B cell (primary cell): ENCODE results near the gene BMP2K. TPM values are rescaled to one million over a fixed set of nuclear protein-coding genes. Genes with fewer than 3 reads are reported as not detected.

Source experiments
- ATAC-seq: fragments of 200-7000 bp; cut with Tn5 transposase; one replicate; pipeline ENCODE4 v1.10.0; 2021; ENCODE audit warnings: low read depth, mild to moderate bottlenecking, moderate number of reproducible peaks, moderate library complexity
- CTCF ChIA-PET: fragments of 350-600 bp; sonication (Branson Sonifier 250); formaldehyde crosslinking; loops from one replicate; lab custom pipeline; 2021; ENCODE audit warnings: antibody characterized with exemption, inconsistent platforms; lab: Charles Lee
- POLR2A ChIA-PET: fragments of 350-600 bp; sonication (Branson Sonifier 250); formaldehyde crosslinking; loops from one replicate; lab custom pipeline; 2021; ENCODE audit warnings: antibody characterized with exemption; lab: Charles Lee
- DNase-seq: peaks from one replicate; pipeline ENCODE4 v3.0.0; 2013
- H2AFZ ChIP-seq: 2 replicates; pipeline ENCODE4 v1.6.1; 2012; ENCODE audit warnings: mild to moderate bottlenecking, low read depth, low read length; ENCODE audit not compliant: insufficient read depth, poor library complexity, severe bottlenecking
- H3K27ac ChIP-seq, 2 donors: 1 replicate in 1 of 2; 2 replicates in 1 of 2; pipeline ENCODE4 v1.5.1; 2012 to 2013; ENCODE audit warnings: low read length in 2 of 2, mild to moderate bottlenecking in 2 of 2, moderate library complexity in 1 of 2
- H3K27me3 ChIP-seq, 4 experiments: fragments of 200-600 bp in 1 of 4; sonication (generic) in 1 of 4; replicated peaks in 1 of 4; 1 replicate in 2 of 4; 2 replicates in 2 of 4; pipeline versions ENCODE4 v1.6.1 to v1.7.0; 2013 to 2016; ENCODE audit warnings: low read length in 3 of 4, mild to moderate bottlenecking in 2 of 4, mixed read lengths in 1 of 4, moderate library complexity in 1 of 4; ENCODE audit not compliant: insufficient read depth in 4 of 4, control insufficient read depth in 3 of 4; ENCODE audit errors: control extremely low read depth in 1 of 4
- H3K36me3 ChIP-seq, 2 experiments: replicated peaks in 1 of 2; 1 replicate in 1 of 2; 2 replicates in 1 of 2; pipeline versions ENCODE4 v1.6.1 to v1.7.1; 2013; ENCODE audit warnings: low read length in 1 of 2; ENCODE audit not compliant: insufficient read depth in 2 of 2, control insufficient read depth in 1 of 2; ENCODE audit errors: control extremely low read depth in 1 of 2, extremely low read depth in 1 of 2
- H3K4me1 ChIP-seq, 2 donors: fragments of 200-600 bp in 1 of 2; sonication (generic) in 1 of 2; 1 replicate in 1 of 2; 2 replicates in 1 of 2; pipeline versions ENCODE4 v1.5.1 to v1.6.1; 2013 to 2017; ENCODE audit warnings: low read length in 2 of 2; ENCODE audit not compliant: control insufficient read depth in 2 of 2, insufficient read depth in 2 of 2
- H3K4me2 ChIP-seq: replicated peaks from 2 replicates; pipeline ENCODE3; 2012; ENCODE audit warnings: mild to moderate bottlenecking, low read depth, low read length; ENCODE audit not compliant: poor library complexity, severe bottlenecking
- H3K4me3 ChIP-seq, 5 experiments: fragments of 200-600 bp in 1 of 5; sonication (generic) in 1 of 5; 1 replicate in 3 of 5; 2 replicates in 2 of 5; pipeline versions ENCODE4 v1.5.1 to v1.7.0; 2011 to 2016; ENCODE audit warnings: low read length in 4 of 5, mild to moderate bottlenecking in 4 of 5, low read depth in 2 of 5, control low read depth in 1 of 5, moderate library complexity in 1 of 5; ENCODE audit not compliant: insufficient read depth in 1 of 5; ENCODE audit errors: control extremely low read depth in 1 of 5, extremely low read depth in 1 of 5
- H3K79me2 ChIP-seq: fragments of 200-600 bp; sonication (generic); one replicate; pipeline ENCODE4 v1.6.0; 2016; ENCODE audit warnings: low read length; ENCODE audit not compliant: control insufficient read depth, insufficient read depth
- H3K9ac ChIP-seq: fragments of 200-600 bp; sonication (generic); 2 replicates; pipeline ENCODE4 v1.6.1; 2017; ENCODE audit warnings: mild to moderate bottlenecking, low read length, moderate library complexity
- H3K9me3 ChIP-seq, 3 donors: one replicate each; pipeline versions ENCODE4 v1.6.1 to v1.7.1; 2013; ENCODE audit warnings: low read length in 2 of 3; ENCODE audit not compliant: control insufficient read depth in 2 of 3, insufficient read depth in 1 of 3; ENCODE audit errors: control extremely low read depth in 1 of 3
- H4K20me1 ChIP-seq: 2 replicates; pipeline ENCODE4 v1.6.0; 2012; ENCODE audit warnings: mild to moderate bottlenecking, low read length; ENCODE audit not compliant: insufficient read depth, control insufficient read depth, poor library complexity, severe bottlenecking
- H3K27ac Mint-ChIP-seq: one replicate; pipeline ENCODE4 v1.8.0; 2021; ENCODE audit warnings: mixed read lengths
- H3K27me3 Mint-ChIP-seq: one replicate; pipeline ENCODE4 v1.8.0; 2021; ENCODE audit warnings: mixed read lengths
- H3K4me1 Mint-ChIP-seq: one replicate; pipeline ENCODE4 v1.8.0; 2021; ENCODE audit warnings: mixed read lengths
- H3K4me3 Mint-ChIP-seq: one replicate; pipeline ENCODE4 v1.8.0; 2021; ENCODE audit warnings: mixed read lengths
- H3K9me3 Mint-ChIP-seq: one replicate; pipeline ENCODE4 v1.8.0; 2022; ENCODE audit warnings: mixed read lengths; ENCODE audit not compliant: insufficient read depth
- CTCF ChIP-seq: fragments of 200-600 bp; IDR thresholded peaks from one replicate; pipeline ENCODE4 v1.8.0; 2022; ENCODE audit warnings: antibody characterized with exemption, mild to moderate bottlenecking
- EZH2 ChIP-seq: IDR thresholded peaks from 2 replicates; pipeline ENCODE4 v1.6.1; 2012; ENCODE audit warnings: borderline replicate concordance, low read depth, mild to moderate bottlenecking, moderate library complexity, low read length; ENCODE audit not compliant: insufficient read depth, poor library complexity, severe bottlenecking
- WGBS: methylation state at CpG from one replicate; pipeline ENCODE4 v1.1.5; 2013; ENCODE audit warnings: missing lambda C conversion rate; ENCODE audit not compliant: insufficient coverage; 5-methylcytosine and 5-hydroxymethylcytosine counted together
- intact Hi-C: fragments of 100-400 bp; cut with micrococcal nuclease; formaldehyde crosslinking; loops from one replicate; pipeline ENCODE4 v1.10.0; 2022
- polyA plus RNA-seq: library from polyadenylated mRNA; depleted of rRNA; stranded (reverse); fragments of >200 nt; gene quantifications from 2 replicates; pipeline ENCODE4 v1.2.3, GENCODE V29; 2012
- total RNA-seq, 2 donors: library from RNA; stranded (reverse); fragments of 120-200 nt in 1 of 2; gene quantifications; 1 replicate in 1 of 2; 2 replicates in 1 of 2; pipeline versions ENCODE4 v1.2.3 to v1.2.4, GENCODE V29; 2013 to 2022

Gene BMP2K
- total and polyA plus RNA-seq, 2 donors (not counting 1 experiment from before 2014, with no cell fraction given), result 59.1 to 117 TPM

GRCh38 chr4:78923464-78924312 lies 147.5 kb downstream of the BMP2K start:
- Histone ChIP-seq H3K79me2 (no peaks in the 10 kb centered on the region), H3K4me3 (no peak overlapping the region), H3K9me3 (no peaks in the 10 kb centered on the region), H3K36me3 (peaks cover 2 to 21% of the 10 kb centered on the region in 2 experiments), H2AFZ (no peak overlapping the region), H3K27me3 (no peaks in the 10 kb centered on the region), H4K20me1 (no peaks in the 10 kb centered on the region), H3K9ac (no peak overlapping the region), H3K4me2 (no peak overlapping the region), H3K4me1 (no peaks in the 10 kb centered on the region), H3K27ac (no peak overlapping the region)
- no peak overlapping the region for H3K27ac Mint-ChIP-seq
- no peak overlapping the region for H3K4me3 Mint-ChIP-seq
- no peak for ATAC-seq
- no peaks in the 10 kb centered on the region for H3K9me3 Mint-ChIP-seq
- ChIA-PET CTCF (interaction anchor here (1.1 to 1.3 kb wide), 2 partner anchors 30 to 310 kb away, joined by 3 read pairs; no protein-coding TSS in a partner anchor), POLR2A (no interaction called here)
- DNase-seq, result no peak
- intact Hi-C loops, result no loop called here
- H3K4me1 Mint-ChIP-seq, result peaks cover 7% of the 10 kb centered on the region
- TF ChIP-seq EZH2, result no peak
- TF ChIP-seq CTCF, result no peak
- 33% methylated on average over 1 of the region's 4 CpGs for WGBS
- H3K27me3 Mint-ChIP-seq, result no peaks in the 10 kb centered on the region

- no peaks in the 10 kb centered on the region for H3K4me1 ChIP-seq
- no peak overlapping the region for H3K27ac ChIP-seq
- POLR2A ChIA-PET, result no interaction called here
- DNase-seq (no peak), ATAC-seq (no peak)
- H3K4me2 ChIP-seq, result no peak overlapping the region
- Mint-ChIP-seq H3K4me3 (no peak overlapping the region), H3K4me1 (peaks cover 7% of the 10 kb centered on the region), H3K9me3 (no peaks in the 10 kb centered on the region), H3K27ac (no peak overlapping the region), H3K27me3 (no peaks in the 10 kb centered on the region)
- H3K4me3 ChIP-seq, result no peak overlapping the region
- peaks cover 4 to 27% of the 10 kb centered on the region in 2 experiments for H3K36me3 ChIP-seq
- H4K20me1 ChIP-seq, result no peaks in the 10 kb centered on the region
- 71% methylated on average over 1 of the region's 1 CpG for WGBS
- no peaks in the 10 kb centered on the region for H3K27me3 ChIP-seq
- H3K79me2 ChIP-seq, result no peaks in the 10 kb centered on the region
- CTCF ChIA-PET, result interaction anchor here (1.3 kb wide), 1 partner anchor 11 kb away, joined by 3 read pairs; no protein-coding TSS in a partner anchor
- intact Hi-C loops, result no loop called here
- TF ChIP-seq EZH2, result no peak
- no peak for TF ChIP-seq CTCF
- no peak overlapping the region for H2AFZ ChIP-seq
- no peak overlapping the region for H3K9ac ChIP-seq
- H3K9me3 ChIP-seq, result no peaks in the 10 kb centered on the region
Measured at GRCh38 chr4:78926826-78927225, 150.7 kb downstream of the BMP2K start.
